SK-N-SH (cell line): ENCODE results near the gene MYL12B.

Source experiments
- CHD2 ChIP-seq: fragments of 150-350 bp; IDR thresholded peaks from 2 replicates; pipeline ENCODE4 v1.6.1; 2018; ENCODE audit warnings: low read length; ENCODE audit not compliant: partially characterized antibody
- CTCF ChIP-seq: fragments of 200-600 bp; sonication (generic); IDR thresholded peaks from 2 replicates; pipeline ENCODE4 v1.6.1; 2017; ENCODE audit warnings: antibody characterized with exemption, mild to moderate bottlenecking, moderate library complexity
- POLR2AphosphoS5 ChIP-seq: IDR thresholded peaks from 2 replicates; pipeline ENCODE4 v1.6.1; 2012; ENCODE audit warnings: low read depth, low read length
- RFX5 ChIP-seq: IDR thresholded peaks from 2 replicates; pipeline ENCODE4 v1.6.1; 2012; ENCODE audit warnings: mild to moderate bottlenecking, improper control_type of control experiment, low read length
- TCF12 ChIP-seq: IDR thresholded peaks from 2 replicates; pipeline ENCODE4 v1.4.0; 2012
- YY1 ChIP-seq: IDR thresholded peaks from 2 replicates; pipeline ENCODE4 v1.4.0; 2012; ENCODE audit warnings: low read depth, mild to moderate bottlenecking

DNA sequence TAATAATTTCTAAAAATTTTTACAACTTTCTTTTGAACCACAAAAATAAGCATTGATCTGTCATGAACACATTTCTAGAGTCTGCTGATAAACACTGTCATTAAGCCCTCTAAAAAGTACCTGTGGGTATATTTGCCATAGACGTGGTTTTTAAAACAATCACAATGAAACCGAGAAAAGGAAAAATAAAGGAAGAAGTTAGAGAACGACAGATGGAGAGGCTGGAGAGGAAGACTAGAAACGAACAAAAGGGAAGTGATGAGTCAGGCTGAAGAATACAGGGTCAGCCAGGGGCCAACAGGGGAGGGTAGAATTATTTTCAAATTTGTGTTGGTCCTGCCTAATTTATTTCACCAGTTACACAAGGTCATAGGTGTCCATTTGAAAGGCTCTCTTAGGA, 62.0 kb downstream of the MYL12B start:
- TF ChIP-seq TCF12 (peak; percentile 40; the same call in 1 of the 2 replicates), POLR2AphosphoS5 (no peak), CTCF (no peak), RFX5 (no peak), YY1 (no peak), CHD2 (no peak)
